Measurements from ENCODE around the gene ST13.

Gene ST13

GRCh38 chr22:40867109-40867508 is 10.7 kb upstream of the ST13 start:
- no peak overlapping the region for H4K8ac ChIP-seq (ENCODE audit: low read depth, low read length)
- H4K91ac ChIP-seq (ENCODE audit: low read depth, low read length, poor library complexity), result no peak overlapping the region
- H3K4me2 ChIP-seq (ENCODE audit: insufficient read depth, low read length, poor library complexity, severe bottlenecking), result no peak overlapping the region
- no peaks in the 10 kb centered on the region for H3K9me3 ChIP-seq (replicated peaks in 1 of 2; ENCODE audit: control insufficient read depth in 2 of 2, insufficient read depth in 1 of 2, low read depth in 1 of 2, low read length in 2 of 2)
- no peak overlapping the region for H3K9ac ChIP-seq (ENCODE audit: low read depth, low read length, poor library complexity)
- H2BK5ac ChIP-seq (ENCODE audit: low read length), result no peak overlapping the region
- H3K79me1 ChIP-seq (ENCODE audit: low read depth, low read length), result no peaks in the 10 kb centered on the region
- H3K27me3 ChIP-seq (ENCODE audit: control insufficient read depth in 3 of 3, insufficient read depth in 3 of 3, low read depth in 1 of 3, low read length in 3 of 3), result no peaks in the 10 kb centered on the region
- H3K4ac ChIP-seq (ENCODE audit: low read length), result no peak overlapping the region
- H3K36me3 ChIP-seq (replicated peaks in 1 of 2; ENCODE audit: control insufficient read depth in 2 of 2, insufficient read depth in 2 of 2, low read length in 2 of 2), result peaks cover 4 to 40% of the 10 kb centered on the region in 2 donors
- no peak overlapping the region for H3K14ac ChIP-seq (ENCODE audit: low read length)
- no peak overlapping the region for H3K27ac ChIP-seq (replicated peaks; ENCODE audit: low read length)
- no peak overlapping the region for H3K23ac ChIP-seq (ENCODE audit: low read depth, low read length, poor library complexity)
- H2AK5ac ChIP-seq (ENCODE audit: low read depth, low read length), result no peak overlapping the region
- no peaks in the 10 kb centered on the region for H3K4me1 ChIP-seq (ENCODE audit: control insufficient read depth in 2 of 2, insufficient read depth in 1 of 2, low read depth in 1 of 2, low read length in 2 of 2)
- no peak overlapping the region for H2BK12ac ChIP-seq (ENCODE audit: low read length)
- WGBS, 2 donors (ENCODE audit: extremely low coverage in 2 of 2, insufficient read length in 2 of 2, insufficient replicate concordance in 1 of 2), result no CpG with 5 or more reads among the region's 2 CpGs
- H2BK120ac ChIP-seq (ENCODE audit: low read depth, low read length), result no peak overlapping the region
- no peak overlapping the region for H3K4me3 ChIP-seq (ENCODE audit: low read length in 2 of 2)
- H2AFZ ChIP-seq (ENCODE audit: low read length), result no peak overlapping the region
- H3K18ac ChIP-seq (ENCODE audit: low read length), result no peak overlapping the region
- no peak overlapping the region for H2BK15ac ChIP-seq (ENCODE audit: low read length)
- no peak for DNase-seq (ENCODE audit: low spot score)

GRCh38 chr22:40862537-40862936 is 6.1 kb upstream of the ST13 start:
- no peak overlapping the region for H3K9ac ChIP-seq (ENCODE audit: low read depth, low read length, poor library complexity)
- H3K4me2 ChIP-seq (ENCODE audit: insufficient read depth, low read length, poor library complexity, severe bottlenecking), result no peak overlapping the region
- H3K4ac ChIP-seq (ENCODE audit: low read length), result no peak overlapping the region
- peaks cover 4 to 34% of the 10 kb centered on the region in 2 donors for H3K36me3 ChIP-seq (replicated peaks in 1 of 2; ENCODE audit: control insufficient read depth in 2 of 2, insufficient read depth in 2 of 2, low read length in 2 of 2)
- H3K27me3 ChIP-seq (ENCODE audit: control insufficient read depth in 3 of 3, insufficient read depth in 3 of 3, low read depth in 1 of 3, low read length in 3 of 3), result no peaks in the 10 kb centered on the region
- DNase-seq (ENCODE audit: low spot score), result no peak
- no peak overlapping the region for H3K14ac ChIP-seq (ENCODE audit: low read length)
- no CpG with 5 or more reads among the region's 2 CpGs for WGBS, 2 donors (ENCODE audit: extremely low coverage in 2 of 2, insufficient read length in 2 of 2, insufficient replicate concordance in 1 of 2)
- H3K23ac ChIP-seq (ENCODE audit: low read depth, low read length, poor library complexity), result no peak overlapping the region
- H3K4me3 ChIP-seq (ENCODE audit: low read length in 2 of 2), result no peak overlapping the region
- H4K8ac ChIP-seq (ENCODE audit: low read depth, low read length), result no peak overlapping the region
- H2AFZ ChIP-seq (ENCODE audit: low read length), result no peak overlapping the region
- no peak overlapping the region for H3K27ac ChIP-seq (replicated peaks; ENCODE audit: low read length)
- no peak overlapping the region for H2BK15ac ChIP-seq (ENCODE audit: low read length)
- no peak overlapping the region for H2BK5ac ChIP-seq (ENCODE audit: low read length)
- H4K91ac ChIP-seq (ENCODE audit: low read depth, low read length, poor library complexity), result no peak overlapping the region
- H3K9me3 ChIP-seq (replicated peaks in 1 of 2; ENCODE audit: control insufficient read depth in 2 of 2, insufficient read depth in 1 of 2, low read depth in 1 of 2, low read length in 2 of 2), result no peaks in the 10 kb centered on the region
- peaks cover 2% of the 10 kb centered on the region in 2 donors for H3K4me1 ChIP-seq (ENCODE audit: control insufficient read depth in 2 of 2, insufficient read depth in 1 of 2, low read depth in 1 of 2, low read length in 2 of 2)
- H2BK12ac ChIP-seq (ENCODE audit: low read length), result no peak overlapping the region
- no peak overlapping the region for H2BK120ac ChIP-seq (ENCODE audit: low read depth, low read length)
- H3K79me1 ChIP-seq (ENCODE audit: low read depth, low read length), result peaks cover 3% of the 10 kb centered on the region
- H3K18ac ChIP-seq (ENCODE audit: low read length), result no peak overlapping the region
- H2AK5ac ChIP-seq (ENCODE audit: low read depth, low read length), result no peak overlapping the region

GRCh38 chr22:40862013-40862412 is 5.6 kb upstream of the ST13 start, which contains the start of gene DNAJB7:
Gene DNAJB7 (minus strand): TSS chr22:40862113. CDS start chr22:40861994, 119 bp downstream.
- Histone ChIP-seq H3K4me1 (ENCODE audit: control insufficient read depth in 2 of 2, insufficient read depth in 1 of 2, low read depth in 1 of 2, low read length in 2 of 2) (peaks cover 2% of the 10 kb centered on the region in 2 donors), H3K9ac (ENCODE audit: low read depth, low read length, poor library complexity) (no peak within 1 kb of the TSS), H3K79me1 (ENCODE audit: low read depth, low read length) (peaks cover 5% of the 10 kb centered on the region), H3K4me2 (ENCODE audit: insufficient read depth, low read length, poor library complexity, severe bottlenecking) (no peak within 1 kb of the TSS), H2AK5ac (ENCODE audit: low read depth, low read length) (no peak within 1 kb of the TSS), H2BK5ac (ENCODE audit: low read length) (no peak within 1 kb of the TSS), H3K23ac (ENCODE audit: low read depth, low read length, poor library complexity) (no peak within 1 kb of the TSS), H3K18ac (ENCODE audit: low read length) (no peak within 1 kb of the TSS), H3K4ac (ENCODE audit: low read length) (no peak within 1 kb of the TSS), H2BK120ac (ENCODE audit: low read depth, low read length) (no peak within 1 kb of the TSS), H4K91ac (ENCODE audit: low read depth, low read length, poor library complexity) (no peak within 1 kb of the TSS), H3K9me3 (replicated peaks in 1 of 2; ENCODE audit: control insufficient read depth in 2 of 2, insufficient read depth in 1 of 2, low read depth in 1 of 2, low read length in 2 of 2) (no peaks in the 10 kb centered on the region), H3K27ac (replicated peaks; ENCODE audit: low read length) (no peak within 1 kb of the TSS), H3K27me3 (ENCODE audit: control insufficient read depth in 3 of 3, insufficient read depth in 3 of 3, low read depth in 1 of 3, low read length in 3 of 3) (no peaks in the 10 kb centered on the region), H3K36me3 (replicated peaks in 1 of 2; ENCODE audit: control insufficient read depth in 2 of 2, insufficient read depth in 2 of 2, low read length in 2 of 2) (peaks cover 4 to 34% of the 10 kb centered on the region in 2 donors), H2BK12ac (ENCODE audit: low read length) (no peak within 1 kb of the TSS), H3K14ac (ENCODE audit: low read length) (no peak within 1 kb of the TSS), H3K4me3 (ENCODE audit: low read length in 2 of 2) (no peak within 1 kb of the TSS), H2BK15ac (ENCODE audit: low read length) (no peak within 1 kb of the TSS), H4K8ac (ENCODE audit: low read depth, low read length) (no peak within 1 kb of the TSS), H2AFZ (ENCODE audit: low read length) (no peak within 1 kb of the TSS)
- WGBS, 2 donors (ENCODE audit: extremely low coverage in 2 of 2, insufficient read length in 2 of 2, insufficient replicate concordance in 1 of 2), result no CpG with 5 or more reads among the region's 3 CpGs
- no peak for DNase-seq (ENCODE audit: low spot score)

- peak overlapping the region; percentile 91 for H2AFZ ChIP-seq (ENCODE audit: low read length)
- no peak overlapping the region for H2BK120ac ChIP-seq (ENCODE audit: low read depth, low read length)
- H3K9me3 ChIP-seq (replicated peaks in 1 of 2; ENCODE audit: control insufficient read depth in 2 of 2, insufficient read depth in 1 of 2, low read depth in 1 of 2, low read length in 2 of 2), result no peaks in the 10 kb centered on the region
- H3K4ac ChIP-seq (ENCODE audit: low read length), result peak overlapping the region; percentile 41
- peak overlapping the region; percentile 79 to 92 for H3K4me3 ChIP-seq (ENCODE audit: low read length in 2 of 2)
- H2AK5ac ChIP-seq (ENCODE audit: low read depth, low read length), result peak overlapping the region; percentile 64
- no peaks in the 10 kb centered on the region for H3K27me3 ChIP-seq (ENCODE audit: control insufficient read depth in 3 of 3, insufficient read depth in 3 of 3, low read depth in 1 of 3, low read length in 3 of 3)
- no peak overlapping the region for H4K91ac ChIP-seq (ENCODE audit: low read depth, low read length, poor library complexity)
- no peak overlapping the region for H2BK12ac ChIP-seq (ENCODE audit: low read length)
- H3K18ac ChIP-seq (ENCODE audit: low read length), result peak overlapping the region; percentile 95
- peak overlapping the region; percentile 75 for H3K23ac ChIP-seq (ENCODE audit: low read depth, low read length, poor library complexity)
- peak overlapping the region; percentile 58 for H3K4me2 ChIP-seq (ENCODE audit: insufficient read depth, low read length, poor library complexity, severe bottlenecking)
- peaks cover 7% of the 10 kb centered on the region for H3K79me1 ChIP-seq (ENCODE audit: low read depth, low read length)
- peak overlapping the region; percentile 93 for H3K9ac ChIP-seq (ENCODE audit: low read depth, low read length, poor library complexity)
- peak overlapping the region; percentile 91 for H2BK5ac ChIP-seq (ENCODE audit: low read length)
- H3K4me1 ChIP-seq (ENCODE audit: control insufficient read depth in 2 of 2, insufficient read depth in 1 of 2, low read depth in 1 of 2, low read length in 2 of 2), result peaks cover 4 to 19% of the 10 kb centered on the region in 2 donors
- H2BK15ac ChIP-seq (ENCODE audit: low read length), result peak overlapping the region; percentile 91
- WGBS, 2 donors (ENCODE audit: extremely low coverage in 2 of 2, insufficient read length in 2 of 2, insufficient replicate concordance in 1 of 2), result no CpG with 5 or more reads among the region's 18 CpGs
- H3K14ac ChIP-seq (ENCODE audit: low read length), result peak overlapping the region; percentile 76
- no peak for DNase-seq (ENCODE audit: low spot score)
- peak overlapping the region; percentile 96 for H3K27ac ChIP-seq (replicated peaks; ENCODE audit: low read length)
- no peak overlapping the region for H4K8ac ChIP-seq (ENCODE audit: low read depth, low read length)
- H3K36me3 ChIP-seq (replicated peaks in 1 of 2; ENCODE audit: control insufficient read depth in 2 of 2, insufficient read depth in 2 of 2, low read length in 2 of 2), result peaks cover 4 to 49% of the 10 kb centered on the region in 2 donors
Measured at GRCh38 chr22:40857309-40857855, 943 bp upstream of the ST13 start.
